ENCODE measurements around the gene SYVN1. TPM values are rescaled to one million over a fixed set of nuclear protein-coding genes. Genes with fewer than 3 reads are reported as not detected.

Gene SYVN1
- total RNA-seq, 1 donor from 2014 or later, result 29.9 TPM

- intact Hi-C loops (cut with DNase I), result no loop called here
- peak; percentile 37 for DNase-seq
- no peak for ATAC-seq (ENCODE audit: poor library complexity)
Measured at GRCh38 chr11:65107078-65107477, 27.2 kb downstream of the SYVN1 start.

GRCh38 chr11:65104628-65105027 lies 29.7 kb downstream of the SYVN1 start:
- ATAC-seq (ENCODE audit: poor library complexity) (peak; percentile 56), DNase-seq (no peak)
- intact Hi-C loops (cut with DNase I), result no loop called here

GRCh38 chr11:65103476-65103875 lies 30.8 kb downstream of the SYVN1 start:
- no peak for ATAC-seq (ENCODE audit: poor library complexity)
- intact Hi-C loops (cut with DNase I), result no loop called here
- DNase-seq, result no peak

GRCh38 chr11:65102142-65103095 lies 31.9 kb downstream of the SYVN1 start:
- DNase-seq (no peak), ATAC-seq (ENCODE audit: poor library complexity) (peak; percentile 61)
- intact Hi-C loops (cut with DNase I), result no loop called here

GRCh38 chr11:65100674-65101350 lies 33.5 kb downstream of the SYVN1 start:
- intact Hi-C loops (cut with DNase I), result no loop called here
- DNase-seq (no peak), ATAC-seq (ENCODE audit: poor library complexity) (no peak)

GRCh38 chr11:65096926-65097325 lies 37.4 kb downstream of the SYVN1 start:
- intact Hi-C loops (cut with DNase I), result no loop called here
- ATAC-seq (ENCODE audit: poor library complexity), result peak; percentile 13
- no peak for DNase-seq

- peak; percentile 95 for DNase-seq
- intact Hi-C loops (cut with DNase I), result no loop called here
- ATAC-seq (ENCODE audit: poor library complexity), result peak; percentile 97
Measured at GRCh38 chr11:65095974-65096806, 38.1 kb downstream of the SYVN1 start, which contains the start of gene VPS51. VPS51 (plus strand) TSS chr11:65096214; CDS start chr11:65096251, 37 bp downstream.

GRCh38 chr11:65095427-65095826 lies 38.9 kb downstream of the SYVN1 start:
- no peak for ATAC-seq (ENCODE audit: poor library complexity)
- DNase-seq, result no peak
- intact Hi-C loops (cut with DNase I), result no loop called here

- ATAC-seq (ENCODE audit: poor library complexity), result no peak
Measured at GRCh38 chr11:65090628-65091027, 43.7 kb downstream of the SYVN1 start.

GRCh38 chr11:65089621-65090020 lies 44.7 kb downstream of the SYVN1 start:
- DNase-seq (no peak), ATAC-seq (ENCODE audit: poor library complexity) (no peak)
- intact Hi-C loops (cut with DNase I), result no loop called here

More at GRCh38 chr11:65090628-65091027, 43.7 kb downstream of the SYVN1 start:
- intact Hi-C loops (cut with DNase I), result no loop called here
- no peak for DNase-seq

- DNase-seq (no peak), ATAC-seq (ENCODE audit: poor library complexity) (no peak)
- intact Hi-C loops (cut with DNase I), result no loop called here
Measured at GRCh38 chr11:65087827-65088226, 46.5 kb downstream of the SYVN1 start.

GRCh38 chr11:65087216-65087615 lies 47.1 kb downstream of the SYVN1 start:
- ATAC-seq (ENCODE audit: poor library complexity), result no peak
- intact Hi-C loops (cut with DNase I), result no loop called here
- DNase-seq, result no peak

GRCh38 chr11:65086809-65087208 lies 47.5 kb downstream of the SYVN1 start:
- DNase-seq (no peak), ATAC-seq (ENCODE audit: poor library complexity) (no peak)
- intact Hi-C loops (cut with DNase I), result no loop called here

GRCh38 chr11:65085446-65085845 lies 48.9 kb downstream of the SYVN1 start:
- ATAC-seq (ENCODE audit: poor library complexity) (no peak), DNase-seq (no peak)
- intact Hi-C loops (cut with DNase I), result no loop called here

GRCh38 chr11:65084598-65085375 lies 49.5 kb downstream of the SYVN1 start:
- intact Hi-C loops (cut with DNase I), result no loop called here
- ATAC-seq (ENCODE audit: poor library complexity) (no peak), DNase-seq (no peak)

- ATAC-seq (ENCODE audit: poor library complexity) (peak; percentile 99), DNase-seq (peak; percentile 97)
- intact Hi-C loops (cut with DNase I), result no loop called here
Measured at GRCh38 chr11:65083834-65084597, 50.3 kb downstream of the SYVN1 start, which contains the start of the genes CDCA5 and ZFPL1. CDCA5 (minus strand) TSS chr11:65084040; CDS start chr11:65083978, 62 bp downstream. ZFPL1 (plus strand) TSS chr11:65084222; CDS start chr11:65084699, 477 bp downstream.

- intact Hi-C loops (cut with DNase I), result no loop called here
- no peak for DNase-seq
- no peak for ATAC-seq (ENCODE audit: poor library complexity)
Measured at GRCh38 chr11:65083134-65083833, 51.0 kb downstream of the SYVN1 start.

Data from Right ventricle myocardium superior (tissue), 1 donor.